ENCODE results near the gene ADCY7. TPM values are rescaled to one million over a fixed set of nuclear protein-coding genes. Genes with fewer than 3 reads are reported as not detected.

ADCY7 gene
- total RNA-seq, 1 experiment from 2014 or later = 5.5 TPM

GRCh38 chr16:50276326-50276640 is 9.9 kb downstream of the ADCY7 start:
- POLR2A ChIA-PET (ENCODE audit: low non-redundant PET) = no interaction called here

GRCh38 chr16:50276801-50277555 is 10.6 kb downstream of the ADCY7 start:
- intact Hi-C loops (cut with micrococcal nuclease; ENCODE audit: unreplicated experiment) = no loop called here
- H3K4me1 ChIP-seq (ENCODE audit: insufficient read depth, low read length, poor library complexity, severe bottlenecking) = no peaks in the 10 kb centered on the region
- H3K4me3 ChIP-seq (ENCODE audit: low read depth, low read length, poor library complexity, severe bottlenecking) = no peak overlapping the region
- ChIA-PET POLR2A (ENCODE audit: low non-redundant PET) (no interaction called here), CTCF (no interaction called here)
- TF ChIP-seq CTCF (conservative IDR thresholded peaks at IDR 0.05; ENCODE audit: low read depth, low read length) (no peak), EZH2 (IDR thresholded peaks at IDR 0.05; ENCODE audit: borderline replicate concordance, low read depth, low read length, poor library complexity, severe bottlenecking) (no peak)
- H3K27me3 ChIP-seq (replicated peaks; ENCODE audit: insufficient read depth, low read depth, low read length, poor library complexity) = no peaks in the 10 kb centered on the region
- no peak for DNase-seq (ENCODE audit: low spot score)
- H3K9me3 ChIP-seq (ENCODE audit: low read depth, low read length, poor library complexity, severe bottlenecking) = no peaks in the 10 kb centered on the region
- H3K27ac ChIP-seq (ENCODE audit: low read depth, low read length, poor library complexity, severe bottlenecking) = no peak overlapping the region
- no peaks in the 10 kb centered on the region for H3K36me3 ChIP-seq (ENCODE audit: insufficient read depth, low read length, poor library complexity, severe bottlenecking)
- no TSS peak for BruUV-seq (replicated peaks)

More at GRCh38 chr16:50276326-50276640, 9.9 kb downstream of the ADCY7 start:
- DNase-seq (ENCODE audit: low spot score) = no peak
- CTCF ChIA-PET = no interaction called here
- TF ChIP-seq EZH2 (IDR thresholded peaks at IDR 0.05; ENCODE audit: borderline replicate concordance, low read depth, low read length, poor library complexity, severe bottlenecking) = no peak
- no peak for TF ChIP-seq CTCF (conservative IDR thresholded peaks at IDR 0.05; ENCODE audit: low read depth, low read length)
- intact Hi-C loops (cut with micrococcal nuclease; ENCODE audit: unreplicated experiment) = no loop called here
- no peak overlapping the region for H3K27ac ChIP-seq (ENCODE audit: low read depth, low read length, poor library complexity, severe bottlenecking)
- no peaks in the 10 kb centered on the region for H3K36me3 ChIP-seq (ENCODE audit: insufficient read depth, low read length, poor library complexity, severe bottlenecking)
- no peaks in the 10 kb centered on the region for H3K9me3 ChIP-seq (ENCODE audit: low read depth, low read length, poor library complexity, severe bottlenecking)
- no peaks in the 10 kb centered on the region for H3K4me1 ChIP-seq (ENCODE audit: insufficient read depth, low read length, poor library complexity, severe bottlenecking)
- H3K27me3 ChIP-seq (replicated peaks; ENCODE audit: insufficient read depth, low read depth, low read length, poor library complexity) = no peaks in the 10 kb centered on the region
- H3K4me3 ChIP-seq (ENCODE audit: low read depth, low read length, poor library complexity, severe bottlenecking) = no peak overlapping the region
- BruUV-seq (replicated peaks) = no TSS peak

GRCh38 chr16:50278251-50278650 is 11.9 kb downstream of the ADCY7 start:
- ChIA-PET POLR2A (ENCODE audit: low non-redundant PET) (no interaction called here), CTCF (no interaction called here)
- TF ChIP-seq EZH2 (IDR thresholded peaks at IDR 0.05; ENCODE audit: borderline replicate concordance, low read depth, low read length, poor library complexity, severe bottlenecking) = no peak
- no peak for TF ChIP-seq CTCF (conservative IDR thresholded peaks at IDR 0.05; ENCODE audit: low read depth, low read length)
- intact Hi-C loops (cut with micrococcal nuclease; ENCODE audit: unreplicated experiment) = no loop called here
- no peak overlapping the region for H3K27ac ChIP-seq (ENCODE audit: low read depth, low read length, poor library complexity, severe bottlenecking)
- no peaks in the 10 kb centered on the region for H3K27me3 ChIP-seq (replicated peaks; ENCODE audit: insufficient read depth, low read depth, low read length, poor library complexity)
- no peaks in the 10 kb centered on the region for H3K36me3 ChIP-seq (ENCODE audit: insufficient read depth, low read length, poor library complexity, severe bottlenecking)
- BruUV-seq (replicated peaks) = no TSS peak
- DNase-seq (ENCODE audit: low spot score) = no peak
- no peaks in the 10 kb centered on the region for H3K4me1 ChIP-seq (ENCODE audit: insufficient read depth, low read length, poor library complexity, severe bottlenecking)
- no peak overlapping the region for H3K4me3 ChIP-seq (ENCODE audit: low read depth, low read length, poor library complexity, severe bottlenecking)
- H3K9me3 ChIP-seq (ENCODE audit: low read depth, low read length, poor library complexity, severe bottlenecking) = no peaks in the 10 kb centered on the region
